Uterus (tissue), 4 donors: ENCODE results near the gene CD247. TPM values are rescaled to one million over a fixed set of nuclear protein-coding genes. Genes with fewer than 3 reads are reported as not detected.
"Not testable (repeated sequence)": the region's sequence is repeated elsewhere in the genome, so short reads cannot be mapped to it uniquely, and the experiment has no call there.

Experiments
- DNase-seq, 2 donors: peaks; one replicate each; pipeline ENCODE4 v3.0.0-alpha.2; 2019 to 2020
- H3K27ac ChIP-seq, 2 donors: fragments of 200-600 bp; sonication (generic); 1 replicate in 1 of 2; 2 replicates in 1 of 2; pipeline ENCODE4 v1.5.1; 2016 to 2018
- H3K27me3 ChIP-seq, 2 donors: fragments of 200-600 bp; sonication (generic); one replicate each; pipeline ENCODE4 v1.5.1; 2018 to 2019; ENCODE audit warnings: control low read depth in 1 of 2
- H3K36me3 ChIP-seq, 2 donors: fragments of 200-600 bp; sonication (generic); one replicate each; pipeline ENCODE4 v1.5.1; 2019; ENCODE audit warnings: control low read depth in 1 of 2
- H3K4me1 ChIP-seq, 2 donors: fragments of 200-600 bp; sonication (generic); one replicate each; pipeline ENCODE4 v1.5.1; 2018 to 2019; ENCODE audit warnings: control low read depth in 1 of 2
- H3K4me3 ChIP-seq, 2 donors: fragments of 200-600 bp; sonication (generic); 1 replicate in 1 of 2; 2 replicates in 1 of 2; pipeline ENCODE4 v1.5.1; 2018 to 2019; ENCODE audit warnings: mild to moderate bottlenecking in 1 of 2
- H3K9me3 ChIP-seq, 2 donors: fragments of 200-600 bp; sonication (generic); one replicate each; pipeline ENCODE4 v1.5.1; 2019; ENCODE audit warnings: control low read depth in 1 of 2
- CTCF ChIP-seq, 4 experiments: fragments of 200-600 bp in 2 of 4; fragments of 450-650 bp in 2 of 4; sonication (generic) in 2 of 4; IDR thresholded peaks; one replicate each; pipeline ENCODE4 v1.5.1; 2016 to 2019; ENCODE audit warnings: antibody characterized with exemption in 4 of 4, mild to moderate bottlenecking in 2 of 4, moderate library complexity in 1 of 4
- POLR2A ChIP-seq, 2 donors: fragments of 450-650 bp; IDR thresholded peaks; one replicate each; pipeline ENCODE4 v1.6.1; 2016; ENCODE audit warnings: antibody characterized with exemption in 2 of 2, mild to moderate bottlenecking in 1 of 2, moderate library complexity in 1 of 2
- intact Hi-C: fragments of 100-400 bp; cut with DNase I; formaldehyde crosslinking; loops from one replicate; pipeline ENCODE4 v1.15.1; 2023; ENCODE audit warnings: low total_unique reads
- total RNA-seq, 4 donors: library from RNA; depleted of rRNA in 3 of 4; stranded (reverse); fragments of >200 nt in 3 of 4; gene quantifications; one replicate each; pipeline versions ENCODE4 v1.1.0 to v1.2.4, GENCODE V29; 2014 to 2023
- donor health status: DM: yes; HTN: yes; CAD: no.

The CD247 gene
- total RNA-seq, 4 donors from 2014 or later, result 1.6 to 3.3 TPM; not detected in 2

- intact Hi-C loops, result loop anchor here (10.0 kb wide), 1 partner anchor 121 kb away; no protein-coding TSS in a partner anchor
- Histone ChIP-seq H3K4me1 (no peaks in the 10 kb centered on the region), H3K36me3 (no peaks in the 10 kb centered on the region), H3K9me3 (no peaks in the 10 kb centered on the region), H3K27ac (no peak overlapping the region), H3K4me3 (no peak overlapping the region), H3K27me3 (no peaks in the 10 kb centered on the region)
- DNase-seq, result no peak
- TF ChIP-seq POLR2A (IDR thresholded peaks at IDR 0.05) (no peak), CTCF (IDR thresholded peaks at IDR 0.05) (no peak)
These were observed 45.4 kb upstream of the CD247 start for GRCh38 chr1:167563579-167564246.

DNA sequence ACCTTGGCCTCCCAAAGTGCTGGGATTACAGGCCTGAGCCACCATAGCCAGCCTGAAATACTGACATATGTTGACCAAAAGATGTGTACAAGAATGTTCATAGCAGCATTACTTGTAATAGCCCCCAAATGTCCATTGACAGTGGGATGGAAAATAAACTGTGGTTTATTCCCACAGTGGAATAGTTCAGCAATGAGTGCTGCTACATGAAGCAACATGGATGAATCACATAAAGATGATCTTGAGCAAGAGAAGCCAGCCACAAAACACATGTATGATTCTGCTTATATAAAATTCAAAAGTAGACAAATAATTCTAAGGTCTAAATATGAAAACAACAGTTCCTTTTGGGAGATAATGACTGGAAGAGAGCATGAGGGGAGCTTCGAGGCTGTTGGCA is 44.4 kb upstream of the CD247 start:
- intact Hi-C loops, result loop anchor here (10.0 kb wide), 1 partner anchor 122 kb away; no protein-coding TSS in a partner anchor
- no peaks in the 10 kb centered on the region for H3K4me1 ChIP-seq
- no peak overlapping the region for H3K4me3 ChIP-seq
- no peaks in the 10 kb centered on the region for H3K27me3 ChIP-seq
- H3K36me3 ChIP-seq, result no peaks in the 10 kb centered on the region
- DNase-seq, result no peak
- no peaks in the 10 kb centered on the region for H3K9me3 ChIP-seq
- no peak overlapping the region for H3K27ac ChIP-seq
- TF ChIP-seq POLR2A (IDR thresholded peaks at IDR 0.05) (no peak), CTCF (IDR thresholded peaks at IDR 0.05) (no peak)

GRCh38 chr1:167561753-167562152 is 43.4 kb upstream of the CD247 start:
- Histone ChIP-seq H3K4me3 (no peak overlapping the region), H3K4me1 (no peaks in the 10 kb centered on the region), H3K27ac (no peak overlapping the region), H3K36me3 (no peaks in the 10 kb centered on the region), H3K27me3 (no peaks in the 10 kb centered on the region), H3K9me3 (no peaks in the 10 kb centered on the region)
- DNase-seq, result no peak
- no peak for TF ChIP-seq POLR2A (IDR thresholded peaks at IDR 0.05)
- no peak for TF ChIP-seq CTCF (IDR thresholded peaks at IDR 0.05)
- intact Hi-C loops, result loop anchor here (10.0 kb wide), 1 partner anchor 123 kb away; no protein-coding TSS in a partner anchor

GRCh38 chr1:167555971-167556714 is 37.8 kb upstream of the CD247 start:
- no peaks in the 10 kb centered on the region for H3K9me3 ChIP-seq
- no peaks in the 10 kb centered on the region for H3K4me1 ChIP-seq
- H3K27ac ChIP-seq, result no peak overlapping the region
- H3K27me3 ChIP-seq, result no peaks in the 10 kb centered on the region
- DNase-seq, result peak; percentile 61 to 79
- H3K4me3 ChIP-seq, result no peak overlapping the region
- H3K36me3 ChIP-seq, result no peaks in the 10 kb centered on the region
- intact Hi-C loops, result no loop called here
- TF ChIP-seq CTCF (IDR thresholded peaks at IDR 0.05) (peak; percentile 70 to 80 (median 78)), POLR2A (IDR thresholded peaks at IDR 0.05) (no peak)

- intact Hi-C loops, H3K36me3 ChIP-seq, H3K4me3 ChIP-seq, H3K9me3 ChIP-seq, H3K27ac ChIP-seq, H3K4me1 ChIP-seq, DNase-seq, H3K27me3 ChIP-seq: not testable (repeated sequence)
These were observed 36.7 kb upstream of the CD247 start for GRCh38 chr1:167555072-167555471.
